ENCODE data around the gene MAP3K13.

Gene MAP3K13

DNA sequence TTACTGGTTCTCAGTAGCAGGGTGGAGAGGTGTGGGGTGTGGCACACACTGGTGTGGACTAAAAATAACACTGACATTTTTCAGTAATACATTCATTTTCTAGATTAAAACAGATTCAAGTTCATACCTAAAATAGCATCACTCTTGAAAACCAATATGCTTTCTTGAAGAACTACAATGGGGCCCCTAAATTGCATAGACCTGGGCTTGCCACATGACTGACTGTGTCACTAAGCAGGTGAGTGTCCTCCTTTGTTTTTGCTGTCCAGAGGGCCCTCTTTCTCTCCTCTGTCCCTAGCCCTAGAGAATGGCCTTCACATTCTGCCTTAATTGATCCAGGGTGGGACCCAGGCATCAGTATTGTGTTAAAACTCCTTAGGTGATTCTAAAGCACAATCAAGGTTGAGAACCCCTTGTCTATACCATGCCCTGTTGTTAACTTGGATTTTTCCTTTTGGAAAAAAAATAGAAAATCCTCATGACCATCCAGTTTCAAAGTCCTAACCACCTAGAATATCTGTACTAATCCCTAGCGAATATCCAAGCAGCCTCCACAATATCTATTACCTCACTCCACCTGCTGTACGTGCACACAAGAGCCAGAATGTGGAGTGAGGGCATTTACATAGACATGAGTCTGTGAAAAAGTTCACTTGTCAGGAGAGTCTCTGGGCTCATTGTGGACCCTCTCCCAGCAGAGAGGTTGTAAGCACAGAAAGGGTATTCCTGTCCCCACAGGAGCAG lies 154.6 kb downstream of the MAP3K13 start:
- DNase-seq, result no peak

DNA sequence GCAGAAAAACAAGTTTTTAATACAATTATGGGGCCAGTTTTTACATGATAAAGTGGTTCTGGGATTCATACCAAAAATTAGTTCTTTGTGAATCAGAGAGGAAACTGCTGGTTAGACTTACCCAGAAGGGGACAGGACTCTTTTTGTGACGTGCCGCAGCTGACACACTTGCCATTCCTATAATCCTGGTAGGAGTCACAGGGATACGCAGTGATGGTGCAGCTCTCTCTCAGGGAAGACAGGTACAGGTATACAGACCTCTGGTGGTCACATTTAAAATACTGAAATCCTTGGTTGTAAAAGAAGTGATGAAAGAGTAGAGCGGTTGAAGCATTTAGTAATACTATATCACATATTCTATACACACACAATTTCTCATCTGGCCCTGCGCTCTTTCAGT lies 156.1 kb downstream of the MAP3K13 start:
- no peak for DNase-seq

DNA sequence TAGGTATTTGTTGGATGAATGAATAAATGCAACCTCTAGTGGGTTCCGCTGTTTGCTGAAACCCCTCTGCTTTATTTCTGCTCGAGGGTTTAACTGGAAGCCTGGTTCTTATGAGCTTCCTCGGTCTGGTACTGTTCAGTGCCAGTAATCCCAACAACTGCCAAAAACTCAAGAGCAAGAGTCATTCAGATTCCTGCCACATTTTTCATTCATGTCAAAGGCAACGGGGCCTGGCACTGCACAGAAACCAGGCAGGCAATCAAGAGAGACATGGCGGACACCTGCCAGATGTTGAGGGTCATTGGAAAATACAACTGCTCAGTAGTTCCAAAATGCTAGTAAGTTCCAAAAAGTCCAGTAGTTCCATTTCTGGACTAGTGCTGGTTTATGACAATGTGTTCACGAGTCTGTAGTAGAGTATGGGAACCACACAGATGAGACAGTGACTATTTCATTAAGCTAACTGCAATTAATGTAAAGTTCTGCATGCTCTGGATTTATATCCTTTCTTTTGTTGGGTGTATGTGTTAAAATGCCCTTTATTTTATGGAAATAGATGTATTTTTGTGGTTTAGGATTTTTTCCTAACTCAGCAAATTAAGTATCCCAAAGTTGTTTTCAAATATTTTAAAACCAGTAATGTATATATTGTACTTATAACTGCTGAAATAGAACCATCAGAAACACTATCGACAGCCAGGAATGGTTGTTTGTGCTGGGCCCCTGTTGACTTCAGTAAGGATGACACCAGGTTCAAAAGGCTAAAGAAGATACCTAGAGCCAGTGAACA lies 158.6 kb downstream of the MAP3K13 start:
- DNase-seq, result no peak

DNA sequence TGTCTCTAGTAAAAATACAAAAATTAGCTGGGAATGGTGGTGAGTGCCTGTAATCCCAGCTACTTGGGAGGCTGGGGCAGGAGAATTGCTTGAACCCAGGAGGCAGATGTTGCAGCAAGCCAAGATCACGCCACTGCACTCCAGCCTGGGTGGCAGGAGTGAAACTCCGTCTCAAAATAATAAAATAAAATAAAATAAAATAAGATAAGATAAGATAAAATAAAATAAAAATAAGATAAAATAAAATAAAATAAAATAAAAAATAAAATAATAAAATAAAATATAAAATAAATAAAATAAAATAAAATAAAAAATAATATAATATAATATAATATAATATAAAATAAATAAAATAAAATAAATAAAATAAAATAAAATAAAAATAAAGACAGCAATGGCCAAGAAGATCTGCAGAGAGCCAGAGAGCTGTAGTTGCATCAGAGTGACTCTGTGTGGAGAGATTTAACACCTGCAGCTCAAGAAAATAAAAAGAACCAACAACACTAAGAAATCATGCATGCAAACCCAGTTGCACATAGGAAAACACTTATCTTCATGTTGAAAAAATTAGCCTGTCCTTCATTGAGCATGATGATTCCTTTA lies 163.5 kb downstream of the MAP3K13 start:
- DNase-seq, result no peak

DNA sequence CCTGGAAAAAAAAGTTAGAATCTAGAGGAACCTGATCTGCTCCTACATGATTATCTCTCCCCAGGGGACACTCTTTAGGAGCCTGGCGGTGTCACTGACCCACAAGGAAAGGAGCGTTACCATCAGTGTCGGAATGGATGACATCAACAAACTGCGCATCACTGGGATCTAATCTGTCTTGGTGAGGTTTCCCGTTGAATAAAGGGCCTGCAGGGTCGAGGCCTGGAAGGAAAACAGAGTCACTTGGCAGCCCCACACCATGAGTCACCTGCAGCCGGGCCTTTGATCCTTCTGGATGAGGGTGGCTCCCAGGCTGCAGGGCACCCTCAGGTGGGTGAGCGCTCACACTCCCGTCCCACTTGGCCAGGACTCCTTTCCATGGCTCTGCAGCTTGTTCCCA lies 164.4 kb downstream of the MAP3K13 start:
- no peak for DNase-seq

DNA sequence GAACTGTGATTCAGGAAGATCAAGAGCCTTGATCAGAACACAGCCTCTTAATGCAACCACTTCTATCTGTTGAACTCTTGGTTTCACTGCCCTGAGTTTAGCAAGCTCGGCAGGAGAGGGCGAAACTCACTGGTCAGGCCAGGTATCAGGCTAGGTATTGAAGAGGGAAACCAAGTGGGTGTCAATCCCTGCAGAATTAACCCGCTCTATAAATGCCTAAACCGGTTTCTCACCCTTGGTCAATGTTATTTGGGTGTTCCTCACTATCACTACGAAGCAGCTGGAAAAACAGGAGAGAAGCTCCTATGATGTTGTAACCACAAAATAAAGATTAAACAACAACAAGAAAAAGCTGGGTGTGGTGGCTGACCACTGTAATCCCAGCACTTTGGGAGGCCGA lies 165.6 kb downstream of the MAP3K13 start:
- no peak for DNase-seq

DNA sequence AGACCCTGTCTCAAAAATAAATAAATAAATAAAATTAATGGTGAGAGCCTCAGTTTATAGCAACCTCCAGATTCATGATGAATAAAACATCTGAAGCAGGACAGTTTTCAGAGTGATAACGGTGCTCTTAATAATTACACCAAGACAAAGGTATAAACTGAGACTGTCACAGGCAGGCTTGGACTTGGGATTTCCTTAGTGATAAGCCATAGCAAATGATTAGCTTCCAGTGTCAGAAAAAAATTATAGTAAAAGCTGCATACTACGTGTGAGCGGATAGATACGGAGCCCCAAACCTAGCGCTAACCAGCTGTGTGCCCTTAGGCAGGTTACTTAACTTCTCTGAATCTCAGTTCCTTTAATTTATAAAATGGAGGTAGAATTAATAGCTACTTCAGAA lies 167.9 kb downstream of the MAP3K13 start:
- no peak for DNase-seq

DNA sequence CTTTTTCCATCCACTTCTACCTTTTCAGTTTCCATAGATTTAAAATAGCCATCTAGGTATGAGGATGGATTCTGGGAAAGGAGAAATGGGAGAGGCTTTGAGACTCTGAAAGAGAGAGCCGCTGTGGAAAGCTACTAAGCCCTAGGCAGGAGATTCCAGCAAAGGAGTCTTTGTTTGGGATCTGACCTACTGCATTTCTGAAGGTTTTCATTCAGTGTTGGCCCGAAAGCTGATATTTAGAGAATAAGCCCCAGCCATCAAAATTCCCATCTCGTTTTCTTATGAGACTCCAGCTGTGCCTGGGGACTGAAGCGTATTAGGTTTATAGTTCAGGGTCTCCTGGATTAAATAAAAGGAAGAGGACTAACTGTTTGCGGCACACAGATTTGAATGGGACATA lies 170.0 kb downstream of the MAP3K13 start:
- DNase-seq, result no peak

DNA sequence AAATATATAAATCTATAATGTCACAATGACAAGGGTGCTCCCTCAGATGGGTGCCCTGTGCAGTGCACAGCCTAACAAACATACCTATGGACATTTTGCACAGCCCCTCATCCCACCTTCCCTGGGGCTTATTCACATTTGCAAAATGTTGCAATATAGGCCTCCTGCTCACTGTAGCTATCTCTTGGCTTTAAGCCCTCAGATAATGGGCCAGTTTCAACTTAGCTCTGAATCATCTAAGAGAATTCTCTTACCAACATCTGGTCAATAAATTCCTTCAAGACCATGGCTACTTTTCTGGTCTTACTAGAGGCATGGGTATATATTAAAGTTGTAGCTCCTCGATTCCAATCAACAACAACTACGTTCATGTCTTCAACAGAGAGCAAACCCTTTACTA lies 171.6 kb downstream of the MAP3K13 start:
- DNase-seq, result no peak

DNA sequence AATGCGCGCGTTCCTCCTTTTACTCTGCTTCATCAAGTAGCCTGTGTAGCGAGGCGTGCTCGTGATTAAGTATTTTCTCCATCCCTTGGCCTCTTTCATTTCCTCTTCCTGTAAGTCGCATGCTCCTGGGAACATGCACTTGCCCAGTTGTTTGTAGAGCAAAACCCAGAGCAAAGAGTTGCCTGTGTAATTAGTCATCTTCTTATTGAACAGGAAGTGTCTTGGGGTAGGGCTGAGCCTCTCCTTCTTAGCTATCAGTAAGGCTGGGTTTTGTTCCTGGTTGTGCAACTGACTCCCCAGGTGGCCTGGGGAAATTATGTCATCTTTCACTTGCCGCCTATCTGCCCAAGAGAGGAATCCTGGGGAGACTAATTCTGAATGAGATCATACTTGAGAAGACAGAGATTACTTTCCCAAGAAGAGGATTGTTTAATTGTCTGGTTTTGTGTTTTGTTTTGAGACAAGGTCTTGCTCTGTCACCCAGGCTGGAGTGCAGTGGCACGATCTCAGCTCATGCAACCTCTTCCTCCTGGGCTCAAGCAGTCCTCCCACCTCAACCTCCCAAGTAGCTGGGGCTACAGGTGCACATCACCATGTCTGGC lies 174.5 kb downstream of the MAP3K13 start:
- peak; percentile 19 for DNase-seq

Data from activated naive CD4-positive, alpha-beta T cell treated with Interleukin-2 at 50 U/mL for 16 hours (primary cell).